Naive thymus-derived CD4-positive, alpha-beta T cell (primary cell): Measurements from ENCODE around the gene KCTD3. TPM values are rescaled to one million over a fixed set of nuclear protein-coding genes. Genes with fewer than 3 reads are reported as not detected.
A peak's percentile ranks its signal among the peaks of the same experiment; 100 is the strongest.

Experiments
- ATAC-seq: fragments of 150-1000 bp; cut with Tn5 transposase; 2 replicates; pipeline ENCODE4 v1.10.0; 2021; ENCODE audit warnings: mild to moderate bottlenecking, moderate library complexity
- CTCF ChIA-PET: fragments of 350-600 bp; sonication (Branson Sonifier 250); formaldehyde crosslinking; loops from one replicate; lab custom pipeline; 2021; ENCODE audit warnings: antibody characterized with exemption; lab: Charles Lee
- POLR2A ChIA-PET: fragments of 350-600 bp; sonication (Branson Sonifier 250); formaldehyde crosslinking; loops from one replicate; lab custom pipeline; 2021; ENCODE audit warnings: antibody characterized with exemption, inconsistent platforms; lab: Charles Lee
- DNase-seq, 9 donors: peaks; one replicate each; pipeline versions ENCODE4 v3.0.0 to v3.0.0-alpha.2; 2020 to 2022; ENCODE audit warnings: mixed read lengths in 1 of 9
- H3K27ac ChIP-seq: one replicate; pipeline ENCODE4 v1.7.0; 2013; ENCODE audit warnings: mild to moderate bottlenecking, low read depth, low read length, moderate library complexity
- H3K27me3 ChIP-seq, 2 donors: one replicate each; pipeline ENCODE4 v1.7.0; 2013; ENCODE audit warnings: low read length in 2 of 2, mild to moderate bottlenecking in 2 of 2, moderate library complexity in 2 of 2; ENCODE audit not compliant: control insufficient read depth in 2 of 2, insufficient read depth in 2 of 2
- H3K36me3 ChIP-seq, 3 experiments: 1 replicate in 2 of 3; 2 replicates in 1 of 3; pipeline ENCODE4 v1.7.0; 2013; ENCODE audit warnings: low read length in 3 of 3, mild to moderate bottlenecking in 3 of 3, moderate library complexity in 1 of 3; ENCODE audit not compliant: insufficient read depth in 3 of 3, control insufficient read depth in 2 of 3
- H3K4me1 ChIP-seq, 2 donors: one replicate each; pipeline ENCODE4 v1.7.0; 2013; ENCODE audit warnings: low read length in 2 of 2, mild to moderate bottlenecking in 2 of 2, moderate library complexity in 1 of 2; ENCODE audit not compliant: control insufficient read depth in 2 of 2, insufficient read depth in 2 of 2
- H3K4me3 ChIP-seq: 2 replicates; pipeline ENCODE4 v1.7.0; 2013; ENCODE audit warnings: mild to moderate bottlenecking, low read length
- H3K9me3 ChIP-seq, 3 experiments: 1 replicate in 2 of 3; 2 replicates in 1 of 3; pipeline ENCODE4 v1.7.0; 2013; ENCODE audit warnings: low read length in 3 of 3; ENCODE audit not compliant: control insufficient read depth in 2 of 3
- H3K27ac Mint-ChIP-seq, 9 donors: one replicate each; pipeline ENCODE4 v1.8.0; 2020 to 2022; ENCODE audit warnings: mixed read lengths in 9 of 9, mild to moderate bottlenecking in 8 of 9, moderate library complexity in 5 of 9, inconsistent platforms in 2 of 9
- H3K27me3 Mint-ChIP-seq, 5 donors: one replicate each; pipeline ENCODE4 v1.8.0; 2021 to 2022; ENCODE audit warnings: mixed read lengths in 5 of 5, mild to moderate bottlenecking in 1 of 5
- H3K36me3 Mint-ChIP-seq, 5 donors: one replicate each; pipeline ENCODE4 v1.8.0; 2020 to 2022; ENCODE audit warnings: mixed read lengths in 5 of 5, mild to moderate bottlenecking in 3 of 5, inconsistent platforms in 1 of 5
- H3K4me1 Mint-ChIP-seq, 7 donors: one replicate each; pipeline ENCODE4 v1.8.0; 2020 to 2022; ENCODE audit warnings: mixed read lengths in 7 of 7, mild to moderate bottlenecking in 3 of 7, inconsistent platforms in 1 of 7
- H3K4me3 Mint-ChIP-seq, 10 donors: one replicate each; pipeline ENCODE4 v1.8.0; 2020 to 2022; ENCODE audit warnings: mild to moderate bottlenecking in 10 of 10, mixed read lengths in 10 of 10, moderate library complexity in 6 of 10, inconsistent platforms in 2 of 10
- H3K9me3 Mint-ChIP-seq, 11 donors: one replicate each; pipeline ENCODE4 v1.8.0; 2020 to 2022; ENCODE audit warnings: mixed read lengths in 11 of 11, mild to moderate bottlenecking in 4 of 11, inconsistent platforms in 1 of 11, moderate library complexity in 1 of 11
- intact Hi-C, 2 donors: fragments of 100-400 bp; cut with micrococcal nuclease; formaldehyde crosslinking; loops; one replicate each; pipeline ENCODE4 v1.15.1; 2023
- polyA plus RNA-seq, 2 donors: library from polyadenylated mRNA; unstranded; fragments of 300-500 nt; fragmentation: Illumina TruSeq; gene quantifications; one replicate each; pipeline ENCODE4 v1.2.3, GENCODE V29; 2021
- total RNA-seq, 6 experiments: library from RNA in 5 of 6; stranded (reverse) in 5 of 6; gene quantifications; 1 replicate in 5 of 6; 2 replicates in 1 of 6; pipeline ENCODE4 v1.2.3 and lab custom pipeline; 2021 to 2026

KCTD3 gene
- total and polyA plus RNA-seq, 7 experiments from 2014 or later: 1.5 to 7.4 (median 4.5) TPM

- Mint-ChIP-seq H3K27me3 (peaks cover 0 to 17% (median 6%) of the 10 kb centered on the region in 5 donors), H3K4me1 (peaks cover 8 to 54% (median 34%) of the 10 kb centered on the region in 7 donors), H3K27ac (peak overlapping the region; percentile 13 to 95 (median 72)), H3K36me3 (peaks cover 0 to 3% (median 0%) of the 10 kb centered on the region in 5 donors), H3K9me3 (no peaks in the 10 kb centered on the region), H3K4me3 (peak overlapping the region; percentile 87 to 98 (median 95))
- CTCF ChIA-PET: no interaction called here
- Histone ChIP-seq H3K27ac (no peak overlapping the region), H3K36me3 (peaks cover 0 to 4% (median 0%) of the 10 kb centered on the region in 3 experiments), H3K27me3 (no peaks in the 10 kb centered on the region), H3K4me1 (peaks cover 0 to 7% of the 10 kb centered on the region in 2 donors), H3K9me3 (no peaks in the 10 kb centered on the region), H3K4me3 (peak overlapping the region; percentile 68)
- intact Hi-C loops: loop anchor here in 1 of 2 donors (5.0 kb wide), 1 partner anchor 926 kb away; no protein-coding TSS in a partner anchor
- DNase-seq: no peak
- ATAC-seq: no peak
- POLR2A ChIA-PET: interaction anchor here (0.6 to 1.1 kb wide), 2 partner anchors 9 to 927 kb away, joined by 3 read pairs; no protein-coding TSS in a partner anchor
Observed at GRCh38 chr1:215568299-215568692, 1.2 kb downstream of the KCTD3 start.

GRCh38 chr1:215569986-215570824, 3.1 kb downstream of the KCTD3 start:
- H3K27ac ChIP-seq: no peak overlapping the region
- DNase-seq (no peak), ATAC-seq (no peak)
- no peaks in the 10 kb centered on the region for H3K9me3 ChIP-seq
- Mint-ChIP-seq H3K36me3 (peaks cover 0 to 7% (median 0%) of the 10 kb centered on the region in 5 donors), H3K4me1 (peaks cover 8 to 54% (median 35%) of the 10 kb centered on the region in 7 donors), H3K27me3 (peaks cover 0 to 17% (median 6%) of the 10 kb centered on the region in 5 donors), H3K9me3 (no peaks in the 10 kb centered on the region), H3K4me3 (peak overlapping the region in 3 of 10 donors; percentile 5 to 16 (median 11)), H3K27ac (no peak overlapping the region)
- H3K4me3 ChIP-seq: no peak overlapping the region
- H3K27me3 ChIP-seq: no peaks in the 10 kb centered on the region
- POLR2A ChIA-PET: no interaction called here
- H3K36me3 ChIP-seq: peaks cover 0 to 4% (median 0%) of the 10 kb centered on the region in 3 experiments
- intact Hi-C loops: loop anchor here in 1 of 2 donors (5.0 kb wide), 1 partner anchor 928 kb away; no protein-coding TSS in a partner anchor
- CTCF ChIA-PET: interaction anchor here (0.5 kb wide), 1 partner anchor 923 kb away, joined by 3 read pairs; no protein-coding TSS in a partner anchor
- H3K4me1 ChIP-seq: peaks cover 0 to 7% of the 10 kb centered on the region in 2 donors

- ChIA-PET CTCF (no interaction called here), POLR2A (no interaction called here)
- intact Hi-C loops: no loop called here
- Histone ChIP-seq H3K27me3 (no peaks in the 10 kb centered on the region), H3K4me3 (no peak overlapping the region), H3K27ac (no peak overlapping the region), H3K4me1 (no peaks in the 10 kb centered on the region), H3K9me3 (no peaks in the 10 kb centered on the region), H3K36me3 (no peaks in the 10 kb centered on the region)
- no peak for DNase-seq
- Mint-ChIP-seq H3K27me3 (no peaks in the 10 kb centered on the region), H3K27ac (no peak overlapping the region), H3K4me1 (no peaks in the 10 kb centered on the region), H3K36me3 (peaks cover 5 to 61% (median 38%) of the 10 kb centered on the region in 5 donors), H3K4me3 (no peak overlapping the region), H3K9me3 (peaks cover 0 to 21% (median 5%) of the 10 kb centered on the region in 11 donors)
- no peak for ATAC-seq
Observed at GRCh38 chr1:215581896-215582295, 14.8 kb downstream of the KCTD3 start.

- ATAC-seq (no peak), DNase-seq (no peak)
- Mint-ChIP-seq H3K27ac (no peak overlapping the region), H3K4me1 (no peaks in the 10 kb centered on the region), H3K27me3 (no peaks in the 10 kb centered on the region), H3K36me3 (peaks cover 5 to 66% (median 41%) of the 10 kb centered on the region in 5 donors), H3K4me3 (no peak overlapping the region), H3K9me3 (peaks cover 0 to 21% (median 5%) of the 10 kb centered on the region in 11 donors)
- H3K9me3 ChIP-seq: no peaks in the 10 kb centered on the region
- no peaks in the 10 kb centered on the region for H3K27me3 ChIP-seq
- intact Hi-C loops: no loop called here
- CTCF ChIA-PET: no interaction called here
- no peaks in the 10 kb centered on the region for H3K36me3 ChIP-seq
- H3K4me1 ChIP-seq: no peaks in the 10 kb centered on the region
- H3K4me3 ChIP-seq: no peak overlapping the region
- POLR2A ChIA-PET: no interaction called here
- no peak overlapping the region for H3K27ac ChIP-seq
Observed at GRCh38 chr1:215583185-215583749, 16.2 kb downstream of the KCTD3 start.

GRCh38 chr1:215584389-215584788, 17.3 kb downstream of the KCTD3 start:
- no peak overlapping the region for H3K27ac ChIP-seq
- POLR2A ChIA-PET: no interaction called here
- DNase-seq: no peak
- no peaks in the 10 kb centered on the region for H3K27me3 Mint-ChIP-seq
- H3K4me1 ChIP-seq: no peaks in the 10 kb centered on the region
- no peak for ATAC-seq
- H3K4me3 ChIP-seq: no peak overlapping the region
- peaks cover 0 to 21% (median 5%) of the 10 kb centered on the region in 11 donors for H3K9me3 Mint-ChIP-seq
- no peak overlapping the region for H3K27ac Mint-ChIP-seq
- H3K4me1 Mint-ChIP-seq: no peaks in the 10 kb centered on the region
- intact Hi-C loops: no loop called here
- peaks cover 5 to 72% (median 36%) of the 10 kb centered on the region in 5 donors for H3K36me3 Mint-ChIP-seq
- no peaks in the 10 kb centered on the region for H3K36me3 ChIP-seq
- H3K4me3 Mint-ChIP-seq: no peak overlapping the region
- no peaks in the 10 kb centered on the region for H3K27me3 ChIP-seq
- CTCF ChIA-PET: no interaction called here
- H3K9me3 ChIP-seq: no peaks in the 10 kb centered on the region

- Mint-ChIP-seq H3K27me3 (no peaks in the 10 kb centered on the region), H3K9me3 (peaks cover 0 to 14% (median 5%) of the 10 kb centered on the region in 11 donors), H3K27ac (no peak overlapping the region), H3K4me1 (peaks cover 0 to 11% (median 0%) of the 10 kb centered on the region in 7 donors), H3K36me3 (peaks cover 6 to 54% (median 24%) of the 10 kb centered on the region in 5 donors), H3K4me3 (no peak overlapping the region)
- no peak for ATAC-seq
- intact Hi-C loops: no loop called here
- DNase-seq: no peak
- no peaks in the 10 kb centered on the region for H3K27me3 ChIP-seq
- no peak overlapping the region for H3K4me3 ChIP-seq
- no peak overlapping the region for H3K27ac ChIP-seq
- ChIA-PET CTCF (no interaction called here), POLR2A (interaction anchor here (0.9 kb wide), 1 partner anchor 10 kb away, joined by 3 read pairs; no protein-coding TSS in a partner anchor)
- no peaks in the 10 kb centered on the region for H3K36me3 ChIP-seq
- H3K9me3 ChIP-seq: no peaks in the 10 kb centered on the region
- H3K4me1 ChIP-seq: no peaks in the 10 kb centered on the region
Observed at GRCh38 chr1:215589650-215590435, 22.7 kb downstream of the KCTD3 start.
